Neural cell (in vitro differentiated cells): ENCODE measurements around the gene ACVR1B.

Experiments
- EP300 ChIP-seq: fragments of 450-650 bp; conservative IDR thresholded peaks from 2 replicates; pipeline ENCODE4 v1.6.1; 2014; ENCODE audit warnings: antibody characterized with exemption, mild to moderate bottlenecking, moderate library complexity; ENCODE audit not compliant: poor library complexity, severe bottlenecking
- EZH2 ChIP-seq: fragments of 200-600, 300-800 bp; shearing (Covaris generic), sonication (generic); IDR thresholded peaks from 2 replicates; pipeline ENCODE4 v1.6.1; 2014; ENCODE audit warnings: antibody characterized with exemption, low read length, borderline replicate concordance, mild to moderate bottlenecking; ENCODE audit not compliant: insufficient read depth, poor library complexity, severe bottlenecking
- POLR2AphosphoS5 ChIP-seq: IDR thresholded peaks from 2 replicates; pipeline ENCODE4 v1.6.1; 2012
- SMC3 ChIP-seq: fragments of 450-650 bp; conservative IDR thresholded peaks from 2 replicates; pipeline ENCODE4 v1.6.1; 2014; ENCODE audit warnings: antibody characterized with exemption, mild to moderate bottlenecking, moderate library complexity; ENCODE audit not compliant: poor library complexity
- TAF1 ChIP-seq: IDR thresholded peaks from 2 replicates; pipeline ENCODE4 v1.6.1; 2012; ENCODE audit warnings: low read depth
- TF ChIP-seq, protein P1 (sequence below): fragments of 450-650 bp; IDR thresholded peaks from 2 replicates; pipeline ENCODE4 v1.5.1; 2014; ENCODE audit warnings: antibody characterized with exemption, mild to moderate bottlenecking, moderate library complexity; ENCODE audit not compliant: poor library complexity, severe bottlenecking

- TF ChIP-seq POLR2AphosphoS5 (no peak), EP300 (no peak), EZH2 (no peak), SMC3 (no peak), TAF1 (no peak)
- TF ChIP-seq, protein P1, sequence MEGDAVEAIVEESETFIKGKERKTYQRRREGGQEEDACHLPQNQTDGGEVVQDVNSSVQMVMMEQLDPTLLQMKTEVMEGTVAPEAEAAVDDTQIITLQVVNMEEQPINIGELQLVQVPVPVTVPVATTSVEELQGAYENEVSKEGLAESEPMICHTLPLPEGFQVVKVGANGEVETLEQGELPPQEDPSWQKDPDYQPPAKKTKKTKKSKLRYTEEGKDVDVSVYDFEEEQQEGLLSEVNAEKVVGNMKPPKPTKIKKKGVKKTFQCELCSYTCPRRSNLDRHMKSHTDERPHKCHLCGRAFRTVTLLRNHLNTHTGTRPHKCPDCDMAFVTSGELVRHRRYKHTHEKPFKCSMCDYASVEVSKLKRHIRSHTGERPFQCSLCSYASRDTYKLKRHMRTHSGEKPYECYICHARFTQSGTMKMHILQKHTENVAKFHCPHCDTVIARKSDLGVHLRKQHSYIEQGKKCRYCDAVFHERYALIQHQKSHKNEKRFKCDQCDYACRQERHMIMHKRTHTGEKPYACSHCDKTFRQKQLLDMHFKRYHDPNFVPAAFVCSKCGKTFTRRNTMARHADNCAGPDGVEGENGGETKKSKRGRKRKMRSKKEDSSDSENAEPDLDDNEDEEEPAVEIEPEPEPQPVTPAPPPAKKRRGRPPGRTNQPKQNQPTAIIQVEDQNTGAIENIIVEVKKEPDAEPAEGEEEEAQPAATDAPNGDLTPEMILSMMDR: no peak
These were observed 52.1 kb downstream of the ACVR1B start for GRCh38 chr12:52003591-52003990.
